Neuronal stem cell (in vitro differentiated cells): Measurements from ENCODE around the gene KRTAP19-8.

Experiments used
- DNase-seq: peaks from one replicate; pipeline ENCODE4 v3.0.0-alpha.2; 2013; ENCODE audit warnings: low spot score
- H2AFZ ChIP-seq: one replicate; pipeline ENCODE4 v1.6.1; 2013; ENCODE audit warnings: mild to moderate bottlenecking, low read length, inconsistent platforms
- H2AK5ac ChIP-seq: 2 replicates; pipeline ENCODE4 v1.6.1; 2013; ENCODE audit warnings: low read depth, mild to moderate bottlenecking, inconsistent platforms, low read length, moderate library complexity, mixed read lengths
- H2BK120ac ChIP-seq: 2 replicates; pipeline ENCODE4 v1.6.1; 2013; ENCODE audit warnings: low read depth, mild to moderate bottlenecking, inconsistent platforms, low read length, moderate library complexity, mixed read lengths
- H2BK12ac ChIP-seq: one replicate; pipeline ENCODE4 v1.6.1; 2013; ENCODE audit warnings: low read length, inconsistent platforms
- H2BK15ac ChIP-seq: 2 replicates; pipeline ENCODE4 v1.6.1; 2013; ENCODE audit warnings: mild to moderate bottlenecking, low read length, inconsistent platforms, mixed read lengths
- H2BK5ac ChIP-seq: one replicate; pipeline ENCODE4 v1.6.1; 2013; ENCODE audit warnings: inconsistent platforms, mild to moderate bottlenecking, low read length, moderate library complexity
- H3K14ac ChIP-seq: one replicate; pipeline ENCODE4 v1.6.1; 2013; ENCODE audit warnings: low read length, inconsistent platforms
- H3K18ac ChIP-seq: 2 replicates; pipeline ENCODE4 v1.6.1; 2013; ENCODE audit warnings: low read length, inconsistent platforms
- H3K23ac ChIP-seq: 2 replicates; pipeline ENCODE4 v1.6.1; 2013; ENCODE audit warnings: low read depth, mild to moderate bottlenecking, mixed read lengths, low read length, inconsistent platforms; ENCODE audit not compliant: poor library complexity
- H3K27ac ChIP-seq: replicated peaks from 3 replicates; pipeline ENCODE4 v1.5.1; 2013; ENCODE audit warnings: low read length, inconsistent platforms
- H3K27me3 ChIP-seq, 3 experiments: 2 replicates each; pipeline ENCODE4 v1.6.1; 2013; ENCODE audit warnings: low read length in 3 of 3, mild to moderate bottlenecking in 2 of 3, inconsistent platforms in 1 of 3, low read depth in 1 of 3, mixed read lengths in 1 of 3, moderate library complexity in 1 of 3; ENCODE audit not compliant: control insufficient read depth in 3 of 3, insufficient read depth in 3 of 3
- H3K36me3 ChIP-seq, 2 donors: replicated peaks in 1 of 2; 2 replicates each; pipeline ENCODE4 v1.6.1; 2013; ENCODE audit warnings: low read length in 2 of 2; ENCODE audit not compliant: control insufficient read depth in 2 of 2, insufficient read depth in 2 of 2
- H3K4ac ChIP-seq: 2 replicates; pipeline ENCODE4 v1.6.1; 2013; ENCODE audit warnings: inconsistent platforms, mild to moderate bottlenecking, low read length, moderate library complexity
- H3K4me1 ChIP-seq, 2 donors: 1 replicate in 1 of 2; 2 replicates in 1 of 2; pipeline ENCODE4 v1.6.1; 2013; ENCODE audit warnings: low read length in 2 of 2, low read depth in 1 of 2; ENCODE audit not compliant: control insufficient read depth in 2 of 2, insufficient read depth in 1 of 2
- H3K4me2 ChIP-seq: one replicate; pipeline ENCODE4 v1.6.1; 2013; ENCODE audit warnings: mild to moderate bottlenecking, low read length, inconsistent platforms; ENCODE audit not compliant: insufficient read depth, poor library complexity, severe bottlenecking
- H3K4me3 ChIP-seq, 2 donors: 2 replicates each; pipeline ENCODE4 v1.5.1; 2013; ENCODE audit warnings: low read length in 2 of 2, mild to moderate bottlenecking in 2 of 2, inconsistent platforms in 1 of 2, moderate library complexity in 1 of 2
- H3K79me1 ChIP-seq: one replicate; pipeline ENCODE4 v1.6.1; 2013; ENCODE audit warnings: low read depth, mild to moderate bottlenecking, inconsistent platforms, low read length, moderate library complexity
- H3K9ac ChIP-seq: one replicate; pipeline ENCODE4 v1.6.1; 2013; ENCODE audit warnings: mild to moderate bottlenecking, low read depth, low read length, inconsistent platforms; ENCODE audit not compliant: poor library complexity
- H3K9me3 ChIP-seq, 2 donors: replicated peaks in 1 of 2; 2 replicates each; pipeline versions ENCODE3 to v1.6.1; 2013; ENCODE audit warnings: low read length in 2 of 2, mild to moderate bottlenecking in 2 of 2, inconsistent platforms in 1 of 2, low read depth in 1 of 2, mixed read lengths in 1 of 2, moderate library complexity in 1 of 2; ENCODE audit not compliant: control insufficient read depth in 2 of 2, insufficient read depth in 1 of 2
- H4K8ac ChIP-seq: one replicate; pipeline ENCODE4 v1.6.1; 2013; ENCODE audit warnings: low read depth, mild to moderate bottlenecking, inconsistent platforms, low read length, moderate library complexity
- H4K91ac ChIP-seq: one replicate; pipeline ENCODE4 v1.6.1; 2013; ENCODE audit warnings: low read length, low read depth, mild to moderate bottlenecking, inconsistent platforms; ENCODE audit not compliant: poor library complexity
- WGBS, 2 donors: extraction: QIAGEN DNeasy Blood & Tissue Kit; methylation state at CpG; one replicate each; pipeline ENCODE4 v1.1.7; 2013; ENCODE audit warnings: missing lambda C conversion rate in 2 of 2, mixed read lengths in 1 of 2; ENCODE audit not compliant: insufficient read length in 2 of 2, insufficient replicate concordance in 1 of 2; ENCODE audit errors: extremely low coverage in 2 of 2; 5-methylcytosine and 5-hydroxymethylcytosine counted together

The KRTAP19-8 gene

DNA sequence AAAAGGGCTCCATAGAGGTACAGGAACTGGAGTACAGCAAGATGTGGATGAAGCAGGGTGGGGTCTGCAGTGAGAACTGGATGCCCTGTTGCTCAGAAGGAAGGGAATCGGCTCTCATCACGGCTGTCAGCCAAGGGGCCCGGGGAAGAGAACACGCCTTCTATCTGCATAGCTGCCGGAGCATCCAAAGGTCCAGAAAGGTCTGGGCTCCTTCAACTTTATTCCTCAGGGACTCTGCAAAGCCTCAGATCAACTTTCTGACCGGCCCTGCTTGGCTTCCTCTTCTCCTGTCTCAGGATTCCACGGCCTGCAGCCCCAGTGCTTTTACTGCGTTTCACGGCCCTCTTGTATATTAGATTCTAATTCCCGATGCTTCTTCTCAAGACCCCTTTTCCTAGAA is 34.8 kb downstream of the KRTAP19-8 start:
- H3K18ac ChIP-seq = peak overlapping the region; percentile 1
- no peaks in the 10 kb centered on the region for H3K36me3 ChIP-seq
- no peak overlapping the region for H2BK120ac ChIP-seq
- no peak overlapping the region for H2BK12ac ChIP-seq
- WGBS, 2 donors = no CpG with 5 or more reads among the region's 10 CpGs
- no peak overlapping the region for H2BK15ac ChIP-seq
- H4K91ac ChIP-seq = no peak overlapping the region
- no peaks in the 10 kb centered on the region for H3K27me3 ChIP-seq
- H2AFZ ChIP-seq = peak overlapping the region; percentile 47
- H3K4me1 ChIP-seq = no peaks in the 10 kb centered on the region
- no peak overlapping the region for H2BK5ac ChIP-seq
- H3K4me3 ChIP-seq = no peak overlapping the region
- H4K8ac ChIP-seq = no peak overlapping the region
- DNase-seq = no peak
- peaks cover 0 to 2% of the 10 kb centered on the region in 2 donors for H3K9me3 ChIP-seq
- H3K23ac ChIP-seq = no peak overlapping the region
- H3K4ac ChIP-seq = no peak overlapping the region
- H3K9ac ChIP-seq = no peak overlapping the region
- no peak overlapping the region for H3K4me2 ChIP-seq
- no peak overlapping the region for H3K14ac ChIP-seq
- H3K27ac ChIP-seq = no peak overlapping the region
- H2AK5ac ChIP-seq = no peak overlapping the region
- no peaks in the 10 kb centered on the region for H3K79me1 ChIP-seq

DNA sequence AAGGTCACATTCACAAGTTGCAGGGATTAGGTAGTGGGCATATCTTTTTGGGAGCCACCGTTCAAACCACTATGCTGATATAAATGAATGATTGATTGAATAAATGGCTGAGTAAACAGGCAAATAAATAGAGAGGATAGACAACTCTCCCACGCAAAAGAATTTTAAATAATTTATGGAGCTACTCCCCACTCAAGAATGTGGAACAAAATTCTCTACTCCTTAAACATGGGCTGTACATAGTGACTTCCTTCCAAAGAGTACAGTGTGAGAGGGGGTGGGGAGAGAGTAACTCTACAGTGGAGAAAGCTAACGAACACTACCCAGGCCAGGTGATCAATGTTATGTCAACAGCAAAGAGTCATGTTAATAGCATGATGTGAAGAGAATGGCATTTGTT is 40.7 kb downstream of the KRTAP19-8 start:
- H3K27me3 ChIP-seq = no peaks in the 10 kb centered on the region
- no peak overlapping the region for H2BK15ac ChIP-seq
- H2BK120ac ChIP-seq = no peak overlapping the region
- H2BK12ac ChIP-seq = no peak overlapping the region
- no peak overlapping the region for H3K23ac ChIP-seq
- H3K27ac ChIP-seq = no peak overlapping the region
- H3K36me3 ChIP-seq = no peaks in the 10 kb centered on the region
- no peak overlapping the region for H2AFZ ChIP-seq
- H3K4ac ChIP-seq = no peak overlapping the region
- no peak overlapping the region for H3K18ac ChIP-seq
- H3K4me2 ChIP-seq = no peak overlapping the region
- H3K9me3 ChIP-seq = no peaks in the 10 kb centered on the region
- H2AK5ac ChIP-seq = no peak overlapping the region
- no peak overlapping the region for H2BK5ac ChIP-seq
- WGBS, 2 donors = no CpG with 5 or more reads among the region's 3 CpGs
- H3K14ac ChIP-seq = no peak overlapping the region
- no peak overlapping the region for H3K4me3 ChIP-seq
- peaks cover 0 to 3% of the 10 kb centered on the region in 2 donors for H3K4me1 ChIP-seq
- no peak for DNase-seq
- no peak overlapping the region for H4K91ac ChIP-seq
- no peak overlapping the region for H3K9ac ChIP-seq
- H3K79me1 ChIP-seq = no peaks in the 10 kb centered on the region
- no peak overlapping the region for H4K8ac ChIP-seq

DNA sequence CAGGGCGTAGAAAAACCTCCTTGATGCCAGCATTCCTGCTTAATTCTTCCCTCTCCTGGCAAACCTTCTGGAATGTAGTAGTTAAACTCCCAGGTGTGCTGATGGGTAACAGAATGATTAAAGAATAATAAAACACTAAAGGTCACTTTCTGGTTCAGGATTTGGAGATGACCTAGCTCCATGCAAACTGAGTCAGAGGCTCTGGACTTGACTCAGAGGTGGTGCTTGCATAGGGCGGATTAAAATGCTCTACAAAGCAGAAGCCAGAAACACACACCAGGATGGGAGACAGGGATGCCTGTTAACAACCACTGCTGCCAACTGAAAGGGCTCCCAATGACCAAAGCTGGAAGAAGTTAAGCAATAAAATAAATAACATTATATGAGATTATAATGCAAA is 41.5 kb downstream of the KRTAP19-8 start:
- no peaks in the 10 kb centered on the region for H3K36me3 ChIP-seq
- H3K9ac ChIP-seq = no peak overlapping the region
- H4K91ac ChIP-seq = no peak overlapping the region
- no peak overlapping the region for H2BK5ac ChIP-seq
- H3K79me1 ChIP-seq = no peaks in the 10 kb centered on the region
- WGBS, 2 donors = no CpG with 5 or more reads among the region's 2 CpGs
- no peak overlapping the region for H3K27ac ChIP-seq
- H2BK15ac ChIP-seq = no peak overlapping the region
- H3K18ac ChIP-seq = no peak overlapping the region
- no peak overlapping the region for H3K14ac ChIP-seq
- H3K27me3 ChIP-seq = no peaks in the 10 kb centered on the region
- H4K8ac ChIP-seq = no peak overlapping the region
- H2BK12ac ChIP-seq = no peak overlapping the region
- no peak overlapping the region for H3K4me3 ChIP-seq
- no peak overlapping the region for H3K23ac ChIP-seq
- H2AK5ac ChIP-seq = no peak overlapping the region
- no peak overlapping the region for H2AFZ ChIP-seq
- H3K4me1 ChIP-seq = peaks cover 0 to 3% of the 10 kb centered on the region in 2 donors
- H2BK120ac ChIP-seq = no peak overlapping the region
- no peak overlapping the region for H3K4ac ChIP-seq
- no peak overlapping the region for H3K4me2 ChIP-seq
- no peaks in the 10 kb centered on the region for H3K9me3 ChIP-seq
- no peak for DNase-seq

DNA sequence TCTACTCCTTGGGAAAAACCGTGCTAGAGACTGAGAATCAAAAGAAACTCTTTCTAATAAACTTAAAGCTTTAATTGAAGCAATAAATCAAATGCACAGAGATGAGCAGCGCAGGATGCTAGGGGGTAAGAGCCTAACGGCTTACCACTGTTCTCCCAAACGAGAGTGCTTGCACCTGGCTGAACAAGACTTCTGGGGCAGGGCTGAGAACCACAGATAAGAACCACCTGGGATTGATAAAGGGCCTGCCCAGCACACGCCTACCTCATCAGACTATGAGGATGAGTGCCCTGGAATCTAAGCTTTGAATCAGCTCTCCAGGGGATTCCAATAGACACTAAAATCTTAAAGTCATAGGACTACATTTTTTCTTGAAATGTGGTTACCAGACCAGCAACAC is 43.3 kb downstream of the KRTAP19-8 start:
- no peak for DNase-seq
- no peak overlapping the region for H2AFZ ChIP-seq
- no peaks in the 10 kb centered on the region for H3K9me3 ChIP-seq
- no peaks in the 10 kb centered on the region for H3K79me1 ChIP-seq
- H3K9ac ChIP-seq = no peak overlapping the region
- H3K36me3 ChIP-seq = no peaks in the 10 kb centered on the region
- no peak overlapping the region for H3K4me2 ChIP-seq
- no peak overlapping the region for H2BK5ac ChIP-seq
- H2BK15ac ChIP-seq = no peak overlapping the region
- no peak overlapping the region for H3K27ac ChIP-seq
- peaks cover 0 to 3% of the 10 kb centered on the region in 2 donors for H3K4me1 ChIP-seq
- H2BK120ac ChIP-seq = no peak overlapping the region
- H4K8ac ChIP-seq = no peak overlapping the region
- no peak overlapping the region for H4K91ac ChIP-seq
- H3K14ac ChIP-seq = no peak overlapping the region
- H3K23ac ChIP-seq = no peak overlapping the region
- no peaks in the 10 kb centered on the region for H3K27me3 ChIP-seq
- no peak overlapping the region for H3K4ac ChIP-seq
- no peak overlapping the region for H3K18ac ChIP-seq
- no peak overlapping the region for H3K4me3 ChIP-seq
- no peak overlapping the region for H2BK12ac ChIP-seq
- no peak overlapping the region for H2AK5ac ChIP-seq
- no CpG with 5 or more reads among the region's 5 CpGs for WGBS, 2 donors
